ENCODE measurements around the gene PIEZO1. TPM values are rescaled to one million over a fixed set of nuclear protein-coding genes. Genes with fewer than 3 reads are reported as not detected.

The PIEZO1 gene
- total RNA-seq, 1 experiment from 2014 or later: 71.1 TPM

GRCh38 chr16:88820385-88821025, 35.5 kb upstream of the PIEZO1 start:
- no peaks in the 10 kb centered on the region for H3K9me3 Mint-ChIP-seq
- H2BK15ac ChIP-seq (ENCODE audit: low read depth, low read length): no peak overlapping the region
- H3K79me1 ChIP-seq (ENCODE audit: insufficient read depth, low read depth, low read length, poor library complexity, severe bottlenecking): no peaks in the 10 kb centered on the region
- no peak overlapping the region for H3K4ac ChIP-seq (ENCODE audit: low read depth, low read length)
- no peak overlapping the region for H3K23ac ChIP-seq (ENCODE audit: insufficient read length, low read depth, low read length)
- H3K27me3 ChIP-seq (ENCODE audit: insufficient read depth, low read length): no peaks in the 10 kb centered on the region
- no peak overlapping the region for H2BK120ac ChIP-seq (ENCODE audit: low read depth, low read length, poor library complexity, severe bottlenecking)
- H2AK5ac ChIP-seq (ENCODE audit: insufficient read length, low read length): no peak overlapping the region
- no peak overlapping the region for H3K4me3 Mint-ChIP-seq
- no peak overlapping the region for H3K18ac ChIP-seq (ENCODE audit: insufficient read length, low read depth, low read length)
- no peak overlapping the region for H2BK12ac ChIP-seq (ENCODE audit: insufficient read length, low read depth, low read length)
- no peak overlapping the region for H4K91ac ChIP-seq (ENCODE audit: insufficient read length, low read depth, low read length)
- no peak overlapping the region for H3K56ac ChIP-seq (ENCODE audit: insufficient read length, low read depth, low read length)
- H2BK5ac ChIP-seq (ENCODE audit: insufficient read length, low read length): no peak overlapping the region
- H3K23me2 ChIP-seq (ENCODE audit: insufficient read length, low read depth, low read length, poor library complexity, severe bottlenecking): no peaks in the 10 kb centered on the region
- no peak overlapping the region for H3K9ac ChIP-seq (ENCODE audit: extremely low read depth, insufficient read length, low read length)
- H4K20me1 ChIP-seq (ENCODE audit: control insufficient read depth, insufficient read depth, insufficient read length): no peaks in the 10 kb centered on the region
- H2BK20ac ChIP-seq (ENCODE audit: low read depth, low read length, poor library complexity, severe bottlenecking): no peak overlapping the region
- H3T11ph ChIP-seq (ENCODE audit: low read length): no peak overlapping the region
- H4K5ac ChIP-seq (ENCODE audit: insufficient read length, low read depth, low read length): no peak overlapping the region
- H3K9me3 ChIP-seq (ENCODE audit: control insufficient read depth, low read depth, low read length): no peaks in the 10 kb centered on the region
- no peak overlapping the region for H3K27ac ChIP-seq (ENCODE audit: insufficient read length, low read depth, low read length)
- H3K4me2 ChIP-seq (ENCODE audit: insufficient read depth, insufficient read length, low read length): no peak overlapping the region
- 0 out of 7 replicates have a peak overlapping the region, but pooled peaks of 1 of the 3 experiments have one; percentile 5 for H3K27ac Mint-ChIP-seq
- TF ChIP-seq, protein P1, sequence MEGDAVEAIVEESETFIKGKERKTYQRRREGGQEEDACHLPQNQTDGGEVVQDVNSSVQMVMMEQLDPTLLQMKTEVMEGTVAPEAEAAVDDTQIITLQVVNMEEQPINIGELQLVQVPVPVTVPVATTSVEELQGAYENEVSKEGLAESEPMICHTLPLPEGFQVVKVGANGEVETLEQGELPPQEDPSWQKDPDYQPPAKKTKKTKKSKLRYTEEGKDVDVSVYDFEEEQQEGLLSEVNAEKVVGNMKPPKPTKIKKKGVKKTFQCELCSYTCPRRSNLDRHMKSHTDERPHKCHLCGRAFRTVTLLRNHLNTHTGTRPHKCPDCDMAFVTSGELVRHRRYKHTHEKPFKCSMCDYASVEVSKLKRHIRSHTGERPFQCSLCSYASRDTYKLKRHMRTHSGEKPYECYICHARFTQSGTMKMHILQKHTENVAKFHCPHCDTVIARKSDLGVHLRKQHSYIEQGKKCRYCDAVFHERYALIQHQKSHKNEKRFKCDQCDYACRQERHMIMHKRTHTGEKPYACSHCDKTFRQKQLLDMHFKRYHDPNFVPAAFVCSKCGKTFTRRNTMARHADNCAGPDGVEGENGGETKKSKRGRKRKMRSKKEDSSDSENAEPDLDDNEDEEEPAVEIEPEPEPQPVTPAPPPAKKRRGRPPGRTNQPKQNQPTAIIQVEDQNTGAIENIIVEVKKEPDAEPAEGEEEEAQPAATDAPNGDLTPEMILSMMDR (conservative IDR thresholded peaks at IDR 0.05): no peak
- H3K27me3 Mint-ChIP-seq (ENCODE audit: low read depth): no peaks in the 10 kb centered on the region
- H4K8ac ChIP-seq (replicated peaks; ENCODE audit: insufficient read length, low read depth, low read length): no peak overlapping the region
- H3K4me1 Mint-ChIP-seq: no peaks in the 10 kb centered on the region
- no peak for DNase-seq
- no peaks in the 10 kb centered on the region for H3K79me2 ChIP-seq (ENCODE audit: insufficient read depth, low read length)
- no peak overlapping the region for H2AFZ ChIP-seq (ENCODE audit: low read length)
- H3K14ac ChIP-seq (ENCODE audit: insufficient read depth, low read length): no peak overlapping the region
- H3K4me1 ChIP-seq (ENCODE audit: insufficient read depth, low read length): no peaks in the 10 kb centered on the region
- WGBS (ENCODE audit: extremely low coverage, insufficient read length, low lambda C conversion rate): no CpG with 5 or more reads among the region's 20 CpGs
- peaks cover 1 to 8% (median 6%) of the 10 kb centered on the region in 3 experiments; a peak in 3 of 7 replicates for H3K36me3 Mint-ChIP-seq (ENCODE audit: insufficient read depth in 1 of 3, low read depth in 3 of 3)
